ENCODE data around the gene DCLK2.

The DCLK2 gene

GRCh38 chr4:150131581-150132228, 53.5 kb downstream of the DCLK2 start:
- Histone ChIP-seq H3K27ac (ENCODE audit: low read depth, low read length) (peak overlapping the region; percentile 33; the same call in 1 of the 2 replicates), H3K27me3 (ENCODE audit: insufficient read depth, low read length) (no peaks in the 10 kb centered on the region), H2AFZ (ENCODE audit: low read length, unreplicated experiment) (peak overlapping the region; percentile 33), H3K4me1 (ENCODE audit: control insufficient read depth, insufficient read depth, low read length, unreplicated experiment) (peaks cover 41% of the 10 kb centered on the region), H3K79me2 (ENCODE audit: control insufficient read depth, insufficient read depth, low read length, unreplicated experiment) (no peaks in the 10 kb centered on the region), H3K4me3 (ENCODE audit: low read depth, low read length) (no peak overlapping the region), H3K36me3 (ENCODE audit: insufficient read depth, low read length) (no peaks in the 10 kb centered on the region)

GRCh38 chr4:150133605-150134004, 55.4 kb downstream of the DCLK2 start:
- H3K27me3 ChIP-seq (ENCODE audit: insufficient read depth, low read length): no peaks in the 10 kb centered on the region
- no peak overlapping the region for H3K27ac ChIP-seq (ENCODE audit: low read depth, low read length)
- peaks cover 25% of the 10 kb centered on the region for H3K4me1 ChIP-seq (ENCODE audit: control insufficient read depth, insufficient read depth, low read length, unreplicated experiment)
- no peak overlapping the region for H3K4me3 ChIP-seq (ENCODE audit: low read depth, low read length)
- H2AFZ ChIP-seq (ENCODE audit: low read length, unreplicated experiment): no peak overlapping the region
- H3K36me3 ChIP-seq (ENCODE audit: insufficient read depth, low read length): no peaks in the 10 kb centered on the region
- no peaks in the 10 kb centered on the region for H3K79me2 ChIP-seq (ENCODE audit: control insufficient read depth, insufficient read depth, low read length, unreplicated experiment)

- no peak overlapping the region for H3K4me3 ChIP-seq (ENCODE audit: low read depth, low read length)
- no peak overlapping the region for H3K27ac ChIP-seq (ENCODE audit: low read depth, low read length)
- H3K4me1 ChIP-seq (ENCODE audit: control insufficient read depth, insufficient read depth, low read length, unreplicated experiment): peaks cover 25% of the 10 kb centered on the region
- H3K27me3 ChIP-seq (ENCODE audit: insufficient read depth, low read length): no peaks in the 10 kb centered on the region
- no peak overlapping the region for H2AFZ ChIP-seq (ENCODE audit: low read length, unreplicated experiment)
- no peaks in the 10 kb centered on the region for H3K36me3 ChIP-seq (ENCODE audit: insufficient read depth, low read length)
- H3K79me2 ChIP-seq (ENCODE audit: control insufficient read depth, insufficient read depth, low read length, unreplicated experiment): no peaks in the 10 kb centered on the region
Measured at GRCh38 chr4:150135134-150135772, 57.0 kb downstream of the DCLK2 start.

- Histone ChIP-seq H3K4me1 (ENCODE audit: control insufficient read depth, insufficient read depth, low read length, unreplicated experiment) (peaks cover 26% of the 10 kb centered on the region), H3K27ac (ENCODE audit: low read depth, low read length) (no peak overlapping the region), H3K36me3 (ENCODE audit: insufficient read depth, low read length) (no peaks in the 10 kb centered on the region), H3K27me3 (ENCODE audit: insufficient read depth, low read length) (no peaks in the 10 kb centered on the region), H3K79me2 (ENCODE audit: control insufficient read depth, insufficient read depth, low read length, unreplicated experiment) (no peaks in the 10 kb centered on the region), H2AFZ (ENCODE audit: low read length, unreplicated experiment) (no peak overlapping the region), H3K4me3 (ENCODE audit: low read depth, low read length) (no peak overlapping the region)
Measured at GRCh38 chr4:150136036-150136435, 57.8 kb downstream of the DCLK2 start.

GRCh38 chr4:150136481-150136880, 58.2 kb downstream of the DCLK2 start:
- H3K79me2 ChIP-seq (ENCODE audit: control insufficient read depth, insufficient read depth, low read length, unreplicated experiment): no peaks in the 10 kb centered on the region

GRCh38 chr4:150139297-150139865, 61.1 kb downstream of the DCLK2 start:
- Histone ChIP-seq H3K79me2 (ENCODE audit: control insufficient read depth, insufficient read depth, low read length, unreplicated experiment) (no peaks in the 10 kb centered on the region), H2AFZ (ENCODE audit: low read length, unreplicated experiment) (no peak overlapping the region), H3K27me3 (ENCODE audit: insufficient read depth, low read length) (no peaks in the 10 kb centered on the region), H3K4me1 (ENCODE audit: control insufficient read depth, insufficient read depth, low read length, unreplicated experiment) (peaks cover 25% of the 10 kb centered on the region), H3K36me3 (ENCODE audit: insufficient read depth, low read length) (no peaks in the 10 kb centered on the region), H3K27ac (ENCODE audit: low read depth, low read length) (no peak overlapping the region), H3K4me3 (ENCODE audit: low read depth, low read length) (no peak overlapping the region)

More at GRCh38 chr4:150136481-150136880, 58.2 kb downstream of the DCLK2 start:
- Histone ChIP-seq H3K27me3 (ENCODE audit: insufficient read depth, low read length) (no peaks in the 10 kb centered on the region), H3K27ac (ENCODE audit: low read depth, low read length) (no peak overlapping the region), H2AFZ (ENCODE audit: low read length, unreplicated experiment) (no peak overlapping the region), H3K4me1 (ENCODE audit: control insufficient read depth, insufficient read depth, low read length, unreplicated experiment) (peaks cover 25% of the 10 kb centered on the region), H3K36me3 (ENCODE audit: insufficient read depth, low read length) (no peaks in the 10 kb centered on the region), H3K4me3 (ENCODE audit: low read depth, low read length) (no peak overlapping the region)

GRCh38 chr4:150140774-150141400, 62.6 kb downstream of the DCLK2 start:
- Histone ChIP-seq H3K79me2 (ENCODE audit: control insufficient read depth, insufficient read depth, low read length, unreplicated experiment) (no peaks in the 10 kb centered on the region), H3K36me3 (ENCODE audit: insufficient read depth, low read length) (no peaks in the 10 kb centered on the region), H3K4me3 (ENCODE audit: low read depth, low read length) (peak overlapping the region; percentile 67), H3K4me1 (ENCODE audit: control insufficient read depth, insufficient read depth, low read length, unreplicated experiment) (peaks cover 29% of the 10 kb centered on the region), H2AFZ (ENCODE audit: low read length, unreplicated experiment) (peak overlapping the region; percentile 68), H3K27me3 (ENCODE audit: insufficient read depth, low read length) (no peaks in the 10 kb centered on the region), H3K27ac (ENCODE audit: low read depth, low read length) (peak overlapping the region; percentile 66)

- Histone ChIP-seq H3K27me3 (ENCODE audit: insufficient read depth, low read length) (no peaks in the 10 kb centered on the region), H2AFZ (ENCODE audit: low read length, unreplicated experiment) (peak overlapping the region; percentile 68), H3K36me3 (ENCODE audit: insufficient read depth, low read length) (no peaks in the 10 kb centered on the region), H3K27ac (ENCODE audit: low read depth, low read length) (peak overlapping the region; percentile 66), H3K4me1 (ENCODE audit: control insufficient read depth, insufficient read depth, low read length, unreplicated experiment) (peaks cover 24% of the 10 kb centered on the region), H3K79me2 (ENCODE audit: control insufficient read depth, insufficient read depth, low read length, unreplicated experiment) (no peaks in the 10 kb centered on the region), H3K4me3 (ENCODE audit: low read depth, low read length) (peak overlapping the region; percentile 67)
Measured at GRCh38 chr4:150141756-150142155, 63.5 kb downstream of the DCLK2 start.

- Histone ChIP-seq H3K4me1 (ENCODE audit: control insufficient read depth, insufficient read depth, low read length, unreplicated experiment) (peaks cover 24% of the 10 kb centered on the region), H3K79me2 (ENCODE audit: control insufficient read depth, insufficient read depth, low read length, unreplicated experiment) (no peaks in the 10 kb centered on the region), H3K27me3 (ENCODE audit: insufficient read depth, low read length) (no peaks in the 10 kb centered on the region), H2AFZ (ENCODE audit: low read length, unreplicated experiment) (no peak overlapping the region), H3K4me3 (ENCODE audit: low read depth, low read length) (no peak overlapping the region), H3K36me3 (ENCODE audit: insufficient read depth, low read length) (no peaks in the 10 kb centered on the region), H3K27ac (ENCODE audit: low read depth, low read length) (no peak overlapping the region)
Measured at GRCh38 chr4:150142831-150143230, 64.6 kb downstream of the DCLK2 start.

GRCh38 chr4:150145090-150145945, 67.1 kb downstream of the DCLK2 start:
- peaks cover 27% of the 10 kb centered on the region for H3K4me1 ChIP-seq (ENCODE audit: control insufficient read depth, insufficient read depth, low read length, unreplicated experiment)
- no peaks in the 10 kb centered on the region for H3K36me3 ChIP-seq (ENCODE audit: insufficient read depth, low read length)
- H3K27ac ChIP-seq (ENCODE audit: low read depth, low read length): no peak overlapping the region
- no peak overlapping the region for H2AFZ ChIP-seq (ENCODE audit: low read length, unreplicated experiment)
- no peaks in the 10 kb centered on the region for H3K79me2 ChIP-seq (ENCODE audit: control insufficient read depth, insufficient read depth, low read length, unreplicated experiment)
- no peak overlapping the region for H3K4me3 ChIP-seq (ENCODE audit: low read depth, low read length)
- H3K27me3 ChIP-seq (ENCODE audit: insufficient read depth, low read length): no peaks in the 10 kb centered on the region

Data from ACC112 (cell line).